ENCODE data around the gene PLOD2. TPM values are rescaled to one million over a fixed set of nuclear protein-coding genes. Genes with fewer than 3 reads are reported as not detected.

Gene PLOD2
- total RNA-seq, 6 experiments from 2014 or later = 22.7 to 196 (median 57.6) TPM

GRCh38 chr3:146154995-146155394, 6.0 kb downstream of the PLOD2 start:
- peak overlapping the region in 2 of 3 donors; percentile 97 to 98 for H3K27ac ChIP-seq
- no peaks in the 10 kb centered on the region for H3K27me3 ChIP-seq
- TF ChIP-seq CTCF (IDR thresholded peaks at IDR 0.05) (no peak), POLR2A (IDR thresholded peaks at IDR 0.05) (no peak)
- 15% methylated on average over 2 of the region's 2 CpGs for WGBS (ENCODE audit: insufficient coverage, low coverage, low lambda C conversion rate, missing lambda C conversion rate)
- H3K36me3 ChIP-seq = no peaks in the 10 kb centered on the region
- ATAC-seq (peak in 3 of 4 donors; percentile 10 to 36 (median 15)), DNase-seq (no peak)
- no peak overlapping the region for H3K4me3 ChIP-seq
- H3K9me3 ChIP-seq = no peaks in the 10 kb centered on the region
- intact Hi-C loops (cut with DNase I) = no loop called here
- peaks cover 0 to 52% (median 24%) of the 10 kb centered on the region in 4 donors for H3K4me1 ChIP-seq

- Histone ChIP-seq H3K36me3 (no peaks in the 10 kb centered on the region), H3K9me3 (no peaks in the 10 kb centered on the region), H3K4me1 (peaks cover 0 to 51% (median 24%) of the 10 kb centered on the region in 4 donors), H3K27me3 (no peaks in the 10 kb centered on the region), H3K4me3 (no peak overlapping the region), H3K27ac (peak overlapping the region in 2 of 3 donors; percentile 97 to 98)
- DNase-seq = no peak
- intact Hi-C loops (cut with DNase I) = no loop called here
- TF ChIP-seq POLR2A (IDR thresholded peaks at IDR 0.05) = no peak
- no peak for TF ChIP-seq CTCF (IDR thresholded peaks at IDR 0.05)
- ATAC-seq = no peak
- 30% methylated on average over 1 of the region's 1 CpG for WGBS (ENCODE audit: insufficient coverage, low coverage, low lambda C conversion rate, missing lambda C conversion rate)
These were observed 6.7 kb downstream of the PLOD2 start for GRCh38 chr3:146154316-146154715.

- intact Hi-C loops (cut with DNase I) = no loop called here
- WGBS (ENCODE audit: insufficient coverage, low coverage, low lambda C conversion rate, missing lambda C conversion rate) = 45% methylated on average over 4 of the region's 4 CpGs
- peak; percentile 15 to 71 (median 60) for ATAC-seq
These were observed 7.6 kb downstream of the PLOD2 start for GRCh38 chr3:146153429-146153828.

GRCh38 chr3:146152834-146153233, 8.2 kb downstream of the PLOD2 start:
- ATAC-seq (peak; percentile 5 to 41 (median 36)), DNase-seq (no peak)
- no peaks in the 10 kb centered on the region for H3K9me3 ChIP-seq
- H3K4me1 ChIP-seq = peaks cover 0 to 48% (median 19%) of the 10 kb centered on the region in 4 donors
- no peak overlapping the region for H3K4me3 ChIP-seq
- TF ChIP-seq CTCF (IDR thresholded peaks at IDR 0.05) (no peak), POLR2A (IDR thresholded peaks at IDR 0.05) (no peak)
- no peaks in the 10 kb centered on the region for H3K27me3 ChIP-seq
- peak overlapping the region in 2 of 3 donors; percentile 97 to 98 for H3K27ac ChIP-seq
- H3K36me3 ChIP-seq = no peaks in the 10 kb centered on the region
- intact Hi-C loops (cut with DNase I) = no loop called here
- 57% methylated on average over 5 of the region's 6 CpGs for WGBS (ENCODE audit: insufficient coverage, low coverage, low lambda C conversion rate, missing lambda C conversion rate)

More at GRCh38 chr3:146153429-146153828, 7.6 kb downstream of the PLOD2 start:
- DNase-seq = peak in 1 of 3 donors; percentile 46
- TF ChIP-seq POLR2A (IDR thresholded peaks at IDR 0.05) = no peak
- no peak for TF ChIP-seq CTCF (IDR thresholded peaks at IDR 0.05)
- peaks cover 0 to 49% (median 20%) of the 10 kb centered on the region in 4 donors for H3K4me1 ChIP-seq
- H3K27me3 ChIP-seq = no peaks in the 10 kb centered on the region
- no peak overlapping the region for H3K4me3 ChIP-seq
- H3K9me3 ChIP-seq = no peaks in the 10 kb centered on the region
- no peaks in the 10 kb centered on the region for H3K36me3 ChIP-seq
- H3K27ac ChIP-seq = peak overlapping the region in 2 of 3 donors; percentile 97 to 98
